K562 (cell line): ENCODE measurements around the gene ZNF441. TPM values are rescaled to one million over a fixed set of nuclear protein-coding genes. Genes with fewer than 3 reads are reported as not detected.

ENCODE experiments used
- ETV1 ChIP-seq: fragments of 450-650 bp; conservative IDR thresholded peaks from 2 replicates; pipeline ENCODE4 v1.6.1; 2016; ENCODE audit warnings: missing genetic modification characterization, control low read depth, low read depth, missing compliant biosample characterization
- HNRNPL ChIP-seq: fragments of 200-400 bp; formaldehyde crosslinking; IDR thresholded peaks from 2 replicates; pipeline ENCODE4 v1.6.1; 2017; ENCODE audit warnings: low read depth, mild to moderate bottlenecking, low read length
- XRCC5 ChIP-seq: fragments of 200-400 bp; formaldehyde crosslinking; IDR thresholded peaks from 2 replicates; pipeline ENCODE4 v1.6.1; 2017; ENCODE audit warnings: low read depth, mild to moderate bottlenecking, low read length
- polyA plus RNA-seq, 8 experiments: library from polyadenylated mRNA; depleted of rRNA in 4 of 8; stranded (reverse) in 5 of 8; unstranded in 3 of 8; fragments of >200 nt; fragmentation: Nextera tagmentation in 2 of 8; fragmentation: Illumina TruSeq in 1 of 8; extraction: Ambion mirVana in 2 of 8; extraction: Trizol in 1 of 8; gene quantifications; 2 replicates each; pipeline versions ENCODE4 v1.2.1 to v1.2.3, GENCODE V29; 2011 to 2014; ENCODE audit warnings: inconsistent platforms in 1 of 8, missing spikeins in 1 of 8
- total RNA-seq, 7 experiments: library from RNA; depleted of rRNA in 6 of 7; stranded (reverse); fragments of >200 nt in 6 of 7; fragmentation: Illumina TruSeq in 2 of 7; extraction: Trizol in 2 of 7; gene quantifications; 2 replicates each; pipeline versions ENCODE4 v1.2.1 to v1.2.3, GENCODE V29; 2011 to 2021; ENCODE audit warnings: low replicate concordance in 1 of 7
- TF ChIP-seq, protein P1 (sequence below): fragments of 200-800 bp; sonication (Bioruptor generic); IDR thresholded peaks from 2 replicates; pipeline ENCODE4 v1.6.1; 2016; ENCODE audit warnings: missing genetic modification characterization, missing compliant biosample characterization
- TF ChIP-seq, protein P2 (sequence below): fragments of 150-350 bp; IDR thresholded peaks from 2 replicates; pipeline ENCODE4 v1.6.1; 2014; ENCODE audit warnings: low read depth, mild to moderate bottlenecking, low read length, borderline replicate concordance
- TF ChIP-seq, protein P3 (sequence below): sonication (generic); formaldehyde crosslinking; IDR thresholded peaks from 2 replicates; pipeline ENCODE4 v1.8.0; 2022; ENCODE audit warnings: mild to moderate bottlenecking, missing genetic modification reagents

ZNF441 gene
- total and polyA plus RNA-seq, 9 of the 15 experiments (the other 6 are each of a cell fraction or from before 2014, with no cell fraction given) = 1.9 to 14.0 (median 7.8) TPM

DNA sequence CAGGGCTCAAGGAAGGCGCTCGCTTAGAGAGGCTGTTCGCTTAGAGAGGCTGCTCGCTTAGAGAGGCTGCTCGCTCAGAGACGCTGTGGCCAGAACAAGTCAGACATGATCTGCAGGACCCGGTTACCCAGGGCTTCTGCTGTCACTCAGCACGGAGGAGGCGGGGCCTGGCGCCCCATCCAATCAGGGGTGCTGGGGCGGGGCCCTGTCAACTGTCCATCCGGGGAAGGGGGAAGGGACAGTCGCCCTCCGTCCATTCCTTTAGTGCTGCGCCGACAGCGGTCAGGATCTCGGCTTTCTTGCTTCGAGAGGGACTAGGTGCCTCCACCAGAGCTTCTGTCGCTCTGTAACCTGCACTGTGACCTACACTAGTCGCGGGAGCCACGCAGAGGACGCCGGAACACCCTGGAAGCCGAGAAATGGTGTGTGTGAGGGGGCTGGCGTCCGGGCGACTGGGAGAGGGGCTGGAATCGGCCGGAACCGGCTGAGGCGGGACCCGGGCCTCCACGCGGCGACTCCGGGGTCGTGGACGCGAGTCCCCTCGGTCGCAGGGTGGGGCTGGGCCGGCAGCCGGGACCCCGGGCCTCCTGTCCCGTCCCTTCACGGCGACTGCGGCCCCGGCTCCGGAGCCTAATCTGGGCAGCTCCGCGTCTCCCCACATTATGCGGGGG is 47.4 kb downstream of the ZNF441 start, which contains the start of gene ZNF440 (continued):
- TF ChIP-seq, protein P1, sequence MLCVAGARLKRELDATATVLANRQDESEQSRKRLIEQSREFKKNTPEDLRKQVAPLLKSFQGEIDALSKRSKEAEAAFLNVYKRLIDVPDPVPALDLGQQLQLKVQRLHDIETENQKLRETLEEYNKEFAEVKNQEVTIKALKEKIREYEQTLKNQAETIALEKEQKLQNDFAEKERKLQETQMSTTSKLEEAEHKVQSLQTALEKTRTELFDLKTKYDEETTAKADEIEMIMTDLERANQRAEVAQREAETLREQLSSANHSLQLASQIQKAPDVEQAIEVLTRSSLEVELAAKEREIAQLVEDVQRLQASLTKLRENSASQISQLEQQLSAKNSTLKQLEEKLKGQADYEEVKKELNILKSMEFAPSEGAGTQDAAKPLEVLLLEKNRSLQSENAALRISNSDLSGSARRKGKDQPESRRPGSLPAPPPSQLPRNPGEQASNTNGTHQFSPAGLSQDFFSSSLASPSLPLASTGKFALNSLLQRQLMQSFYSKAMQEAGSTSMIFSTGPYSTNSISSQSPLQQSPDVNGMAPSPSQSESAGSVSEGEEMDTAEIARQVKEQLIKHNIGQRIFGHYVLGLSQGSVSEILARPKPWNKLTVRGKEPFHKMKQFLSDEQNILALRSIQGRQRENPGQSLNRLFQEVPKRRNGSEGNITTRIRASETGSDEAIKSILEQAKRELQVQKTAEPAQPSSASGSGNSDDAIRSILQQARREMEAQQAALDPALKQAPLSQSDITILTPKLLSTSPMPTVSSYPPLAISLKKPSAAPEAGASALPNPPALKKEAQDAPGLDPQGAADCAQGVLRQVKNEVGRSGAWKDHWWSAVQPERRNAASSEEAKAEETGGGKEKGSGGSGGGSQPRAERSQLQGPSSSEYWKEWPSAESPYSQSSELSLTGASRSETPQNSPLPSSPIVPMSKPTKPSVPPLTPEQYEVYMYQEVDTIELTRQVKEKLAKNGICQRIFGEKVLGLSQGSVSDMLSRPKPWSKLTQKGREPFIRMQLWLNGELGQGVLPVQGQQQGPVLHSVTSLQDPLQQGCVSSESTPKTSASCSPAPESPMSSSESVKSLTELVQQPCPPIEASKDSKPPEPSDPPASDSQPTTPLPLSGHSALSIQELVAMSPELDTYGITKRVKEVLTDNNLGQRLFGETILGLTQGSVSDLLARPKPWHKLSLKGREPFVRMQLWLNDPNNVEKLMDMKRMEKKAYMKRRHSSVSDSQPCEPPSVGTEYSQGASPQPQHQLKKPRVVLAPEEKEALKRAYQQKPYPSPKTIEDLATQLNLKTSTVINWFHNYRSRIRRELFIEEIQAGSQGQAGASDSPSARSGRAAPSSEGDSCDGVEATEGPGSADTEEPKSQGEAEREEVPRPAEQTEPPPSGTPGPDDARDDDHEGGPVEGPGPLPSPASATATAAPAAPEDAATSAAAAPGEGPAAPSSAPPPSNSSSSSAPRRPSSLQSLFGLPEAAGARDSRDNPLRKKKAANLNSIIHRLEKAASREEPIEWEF (CRISPR knock-in tag) = no peak
- TF ChIP-seq HNRNPL = no peak
- TF ChIP-seq ETV1 (tag) = no peak
- TF ChIP-seq, protein P2, sequence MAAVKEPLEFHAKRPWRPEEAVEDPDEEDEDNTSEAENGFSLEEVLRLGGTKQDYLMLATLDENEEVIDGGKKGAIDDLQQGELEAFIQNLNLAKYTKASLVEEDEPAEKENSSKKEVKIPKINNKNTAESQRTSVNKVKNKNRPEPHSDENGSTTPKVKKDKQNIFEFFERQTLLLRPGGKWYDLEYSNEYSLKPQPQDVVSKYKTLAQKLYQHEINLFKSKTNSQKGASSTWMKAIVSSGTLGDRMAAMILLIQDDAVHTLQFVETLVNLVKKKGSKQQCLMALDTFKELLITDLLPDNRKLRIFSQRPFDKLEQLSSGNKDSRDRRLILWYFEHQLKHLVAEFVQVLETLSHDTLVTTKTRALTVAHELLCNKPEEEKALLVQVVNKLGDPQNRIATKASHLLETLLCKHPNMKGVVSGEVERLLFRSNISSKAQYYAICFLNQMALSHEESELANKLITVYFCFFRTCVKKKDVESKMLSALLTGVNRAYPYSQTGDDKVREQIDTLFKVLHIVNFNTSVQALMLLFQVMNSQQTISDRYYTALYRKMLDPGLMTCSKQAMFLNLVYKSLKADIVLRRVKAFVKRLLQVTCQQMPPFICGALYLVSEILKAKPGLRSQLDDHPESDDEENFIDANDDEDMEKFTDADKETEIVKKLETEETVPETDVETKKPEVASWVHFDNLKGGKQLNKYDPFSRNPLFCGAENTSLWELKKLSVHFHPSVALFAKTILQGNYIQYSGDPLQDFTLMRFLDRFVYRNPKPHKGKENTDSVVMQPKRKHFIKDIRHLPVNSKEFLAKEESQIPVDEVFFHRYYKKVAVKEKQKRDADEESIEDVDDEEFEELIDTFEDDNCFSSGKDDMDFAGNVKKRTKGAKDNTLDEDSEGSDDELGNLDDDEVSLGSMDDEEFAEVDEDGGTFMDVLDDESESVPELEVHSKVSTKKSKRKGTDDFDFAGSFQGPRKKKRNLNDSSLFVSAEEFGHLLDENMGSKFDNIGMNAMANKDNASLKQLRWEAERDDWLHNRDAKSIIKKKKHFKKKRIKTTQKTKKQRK = no peak
- TF ChIP-seq XRCC5 = no peak
- TF ChIP-seq, protein P3, sequence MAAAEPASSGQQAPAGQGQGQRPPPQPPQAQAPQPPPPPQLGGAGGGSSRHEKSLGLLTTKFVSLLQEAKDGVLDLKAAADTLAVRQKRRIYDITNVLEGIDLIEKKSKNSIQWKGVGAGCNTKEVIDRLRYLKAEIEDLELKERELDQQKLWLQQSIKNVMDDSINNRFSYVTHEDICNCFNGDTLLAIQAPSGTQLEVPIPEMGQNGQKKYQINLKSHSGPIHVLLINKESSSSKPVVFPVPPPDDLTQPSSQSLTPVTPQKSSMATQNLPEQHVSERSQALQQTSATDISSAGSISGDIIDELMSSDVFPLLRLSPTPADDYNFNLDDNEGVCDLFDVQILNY (CRISPR knock-in tag) = no peak; the same call in 1 of the 2 replicates
